CD4-positive, alpha-beta memory T cell (primary cell): ENCODE measurements around the gene SRBD1. TPM values are rescaled to one million over a fixed set of nuclear protein-coding genes. Genes with fewer than 3 reads are reported as not detected.
A peak's percentile ranks its signal among the peaks of the same experiment; 100 is the strongest.

Experiments used
- CTCF ChIA-PET: fragments of 350-600 bp; sonication (Branson Sonifier 250); formaldehyde crosslinking; loops from one replicate; lab custom pipeline; 2021; ENCODE audit warnings: inconsistent platforms; ENCODE audit not compliant: partially characterized antibody; lab: Charles Lee
- POLR2A ChIA-PET: fragments of 350-600 bp; sonication (Branson Sonifier 250); formaldehyde crosslinking; loops from one replicate; lab custom pipeline; 2021; ENCODE audit not compliant: partially characterized antibody; lab: Charles Lee
- DNase-seq, 5 donors: peaks; one replicate each; pipeline versions ENCODE4 v3.0.0 to v3.0.0-alpha.2; 2020 to 2022; ENCODE audit warnings: mixed read lengths in 1 of 5
- H3K27ac ChIP-seq: one replicate; pipeline ENCODE4 v1.7.0; 2013; ENCODE audit warnings: low read depth, low read length
- H3K27me3 ChIP-seq: 2 replicates; pipeline ENCODE4 v1.7.0; 2013; ENCODE audit warnings: mild to moderate bottlenecking, low read length, moderate library complexity; ENCODE audit not compliant: insufficient read depth
- H3K36me3 ChIP-seq: 2 replicates; pipeline ENCODE4 v1.7.0; 2013; ENCODE audit warnings: mild to moderate bottlenecking, low read length, moderate library complexity; ENCODE audit not compliant: insufficient read depth
- H3K4me1 ChIP-seq: 2 replicates; pipeline ENCODE4 v1.7.0; 2013; ENCODE audit warnings: mild to moderate bottlenecking, low read length, moderate library complexity; ENCODE audit not compliant: insufficient read depth
- H3K4me3 ChIP-seq, 2 donors: one replicate each; pipeline ENCODE4 v1.7.0; 2013; ENCODE audit warnings: low read length in 2 of 2, mild to moderate bottlenecking in 1 of 2
- H3K9me3 ChIP-seq, 2 donors: one replicate each; pipeline ENCODE4 v1.7.0; 2013; ENCODE audit warnings: low read length in 2 of 2, control low read depth in 1 of 2; ENCODE audit not compliant: control insufficient read depth in 1 of 2
- H3K27ac Mint-ChIP-seq, 7 donors: one replicate each; pipeline ENCODE4 v1.8.0; 2020 to 2021; ENCODE audit warnings: mixed read lengths in 7 of 7, mild to moderate bottlenecking in 6 of 7, inconsistent platforms in 3 of 7, moderate library complexity in 3 of 7
- H3K27me3 Mint-ChIP-seq, 2 donors: one replicate each; pipeline ENCODE4 v1.8.0; 2020 to 2021; ENCODE audit warnings: mixed read lengths in 2 of 2
- H3K36me3 Mint-ChIP-seq, 2 donors: one replicate each; pipeline ENCODE4 v1.8.0; 2020 to 2021; ENCODE audit warnings: mixed read lengths in 2 of 2, inconsistent platforms in 1 of 2, mild to moderate bottlenecking in 1 of 2
- H3K4me1 Mint-ChIP-seq, 4 donors: one replicate each; pipeline ENCODE4 v1.8.0; 2020 to 2021; ENCODE audit warnings: mixed read lengths in 4 of 4, mild to moderate bottlenecking in 1 of 4
- H3K4me3 Mint-ChIP-seq, 8 donors: one replicate each; pipeline ENCODE4 v1.8.0; 2020 to 2021; ENCODE audit warnings: mixed read lengths in 8 of 8, mild to moderate bottlenecking in 7 of 8, moderate library complexity in 6 of 8, inconsistent platforms in 3 of 8
- H3K9me3 Mint-ChIP-seq, 8 donors: one replicate each; pipeline ENCODE4 v1.8.0; 2020 to 2021; ENCODE audit warnings: mixed read lengths in 8 of 8, mild to moderate bottlenecking in 5 of 8, inconsistent platforms in 3 of 8, moderate library complexity in 1 of 8
- intact Hi-C: fragments of 100-400 bp; cut with micrococcal nuclease; formaldehyde crosslinking; loops from one replicate; pipeline ENCODE4 v1.15.1; 2023
- polyA plus RNA-seq, 2 donors: library from polyadenylated mRNA; unstranded; fragments of 300-500 nt; fragmentation: Illumina TruSeq; gene quantifications; one replicate each; pipeline ENCODE4 v1.2.3, GENCODE V29; 2021
- total RNA-seq, 2 experiments: library from RNA; stranded (reverse); gene quantifications; one replicate each; pipeline ENCODE4 v1.2.3, GENCODE V29; 2021

Gene SRBD1
- total and polyA plus RNA-seq, 4 experiments from 2014 or later = 10.0 to 23.7 (median 17.3) TPM

- CTCF ChIA-PET = interaction anchor here (1.4 to 2.0 kb wide), 6 partner anchors 10 to 128 kb away, joined by 3 to 28 read pairs (median 6); no protein-coding TSS in a partner anchor
- Mint-ChIP-seq H3K9me3 (peaks cover 0 to 2% (median 0%) of the 10 kb centered on the region in 8 donors), H3K4me1 (peaks cover 20 to 38% (median 27%) of the 10 kb centered on the region in 4 donors), H3K4me3 (peak overlapping the region; percentile 91 to 98 (median 97)), H3K36me3 (peaks cover 4 to 20% of the 10 kb centered on the region in 2 donors), H3K27me3 (peaks cover 1 to 2% of the 10 kb centered on the region in 2 donors), H3K27ac (peak overlapping the region; percentile 87 to 99 (median 98))
- peak overlapping the region; percentile 65 to 85 for H3K4me3 ChIP-seq
- H3K4me1 ChIP-seq = peaks cover 21% of the 10 kb centered on the region
- peak overlapping the region; percentile 71 for H3K27ac ChIP-seq
- POLR2A ChIA-PET = interaction anchor here (0.5 to 3.2 kb wide), 8 partner anchors 8 to 818 kb away, joined by 3 to 22 read pairs (median 4); partner anchors contain the start of gene SRBD1
- H3K27me3 ChIP-seq = no peaks in the 10 kb centered on the region
- intact Hi-C loops = loop anchor here (1.0 to 5.0 kb wide), 3 partner anchors 40 to 646 kb away; partner anchors contain the start of genes EPAS1 and SRBD1
- DNase-seq = peak; percentile 96 to 97 (median 97)
- no peaks in the 10 kb centered on the region for H3K9me3 ChIP-seq
- H3K36me3 ChIP-seq = no peaks in the 10 kb centered on the region
Observed at GRCh38 chr2:45650851-45651414, 39.9 kb upstream of the SRBD1 start.

DNA sequence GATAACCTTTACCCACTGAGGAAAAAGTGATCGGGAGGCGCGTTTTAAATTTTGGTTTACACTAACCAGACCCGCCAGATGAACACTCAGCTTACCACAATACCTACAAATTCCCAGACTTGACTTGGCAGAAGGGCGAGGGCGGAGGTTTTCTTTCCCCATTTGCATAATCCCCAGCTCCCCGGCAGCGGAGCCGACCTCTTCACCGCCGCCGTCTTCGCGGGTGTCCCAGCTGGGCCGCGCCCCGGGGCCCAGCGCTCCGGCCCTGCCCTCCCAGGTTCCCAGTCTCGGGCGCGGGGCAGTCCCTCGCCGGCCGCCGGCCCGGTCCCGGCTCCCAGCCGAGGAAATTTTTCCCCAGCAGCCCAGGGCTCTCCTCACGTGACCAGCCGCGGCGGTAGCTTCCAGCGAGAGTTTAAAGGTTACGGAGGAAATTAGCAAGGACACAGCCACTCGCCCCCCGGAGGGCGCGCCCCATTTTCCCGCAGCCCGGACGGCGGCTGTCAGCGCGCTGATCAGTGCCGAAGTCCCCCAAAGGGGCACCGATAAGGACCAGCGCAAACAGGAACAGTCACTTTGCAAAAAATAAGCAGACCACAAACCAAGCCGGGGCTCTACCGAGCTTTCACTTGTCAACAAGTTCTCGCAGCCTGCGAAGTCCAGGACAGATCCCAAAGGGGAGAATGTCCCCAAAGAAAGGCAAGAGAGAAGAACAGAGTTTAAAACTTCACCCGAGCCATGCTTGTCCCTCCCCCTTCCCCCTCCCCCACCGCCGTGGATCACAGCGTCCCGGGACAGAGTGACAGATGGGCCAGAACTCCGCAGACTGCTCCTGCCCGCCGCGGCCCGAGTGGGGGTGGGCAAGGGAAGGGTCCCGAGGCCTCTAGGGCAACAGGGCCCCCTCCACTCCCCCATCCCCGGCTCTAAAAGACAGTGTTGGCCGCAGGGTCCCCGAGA lies 39.1 kb upstream of the SRBD1 start:
- CTCF ChIA-PET = interaction anchor here (0.6 to 2.0 kb wide), 7 partner anchors 9 to 220 kb away, joined by 3 to 28 read pairs (median 3); no protein-coding TSS in a partner anchor
- DNase-seq = peak in 3 of 5 donors; percentile 52 to 72 (median 57)
- Mint-ChIP-seq H3K4me1 (peaks cover 20 to 38% (median 27%) of the 10 kb centered on the region in 4 donors), H3K27ac (peak overlapping the region; percentile 87 to 95 (median 92)), H3K27me3 (peaks cover 1 to 2% of the 10 kb centered on the region in 2 donors), H3K36me3 (peaks cover 4 to 20% of the 10 kb centered on the region in 2 donors), H3K4me3 (peak overlapping the region; percentile 90 to 98 (median 96)), H3K9me3 (peaks cover 0 to 2% (median 0%) of the 10 kb centered on the region in 8 donors)
- no peaks in the 10 kb centered on the region for H3K27me3 ChIP-seq
- H3K36me3 ChIP-seq = no peaks in the 10 kb centered on the region
- H3K4me1 ChIP-seq = peaks cover 21% of the 10 kb centered on the region
- POLR2A ChIA-PET = interaction anchor here (0.5 to 3.2 kb wide), 8 partner anchors 9 to 819 kb away, joined by 3 to 22 read pairs (median 4); partner anchors contain the start of gene SRBD1
- H3K4me3 ChIP-seq = peak overlapping the region; percentile 65 to 85
- intact Hi-C loops = loop anchor here (2.0 to 5.0 kb wide), 2 partner anchors 83 to 647 kb away; partner anchors contain the start of gene EPAS1
- peak overlapping the region; percentile 71 for H3K27ac ChIP-seq
- H3K9me3 ChIP-seq = no peaks in the 10 kb centered on the region

DNA sequence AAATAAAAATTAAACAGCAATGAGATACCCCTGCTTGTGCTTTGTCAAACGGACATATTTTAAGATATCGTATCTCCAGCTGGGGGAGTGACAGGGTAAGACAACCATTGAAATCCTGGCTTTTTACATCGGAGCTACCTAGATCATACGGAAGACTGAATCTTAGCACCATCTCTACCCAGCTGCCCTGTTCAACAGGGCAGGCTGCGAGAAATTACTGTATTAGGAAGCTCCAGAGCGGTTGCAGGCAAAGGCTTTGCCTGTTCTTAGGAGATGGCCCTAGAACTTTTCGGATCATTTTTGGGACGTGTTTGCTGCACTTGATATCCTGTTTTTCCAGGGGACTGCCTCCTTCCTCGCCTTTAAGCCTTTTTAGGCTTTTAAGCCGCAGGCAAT lies 38.4 kb upstream of the SRBD1 start:
- peak overlapping the region; percentile 84 to 98 (median 94) for H3K4me3 Mint-ChIP-seq
- H3K4me1 Mint-ChIP-seq = peaks cover 20 to 38% (median 27%) of the 10 kb centered on the region in 4 donors
- ChIA-PET POLR2A (interaction anchor here (1.5 to 3.2 kb wide), 4 partner anchors 12 to 129 kb away, joined by 4 to 22 read pairs (median 12); partner anchors contain the start of gene SRBD1), CTCF (interaction anchor here (1.0 to 2.0 kb wide), 6 partner anchors 8 to 130 kb away, joined by 3 to 28 read pairs (median 4); no protein-coding TSS in a partner anchor)
- H3K9me3 Mint-ChIP-seq = peaks cover 0 to 2% (median 0%) of the 10 kb centered on the region in 8 donors
- H3K4me3 ChIP-seq = peak overlapping the region; percentile 65 to 85
- peaks cover 4 to 20% of the 10 kb centered on the region in 2 donors for H3K36me3 Mint-ChIP-seq
- H3K4me1 ChIP-seq = peaks cover 21% of the 10 kb centered on the region
- H3K27me3 ChIP-seq = no peaks in the 10 kb centered on the region
- no peaks in the 10 kb centered on the region for H3K9me3 ChIP-seq
- intact Hi-C loops = no loop called here
- H3K27ac ChIP-seq = peak overlapping the region; percentile 71
- H3K27ac Mint-ChIP-seq = peak overlapping the region; percentile 74 to 94 (median 87)
- H3K27me3 Mint-ChIP-seq = peaks cover 1 to 2% of the 10 kb centered on the region in 2 donors
- no peak for DNase-seq
- H3K36me3 ChIP-seq = no peaks in the 10 kb centered on the region

- no peak for DNase-seq
- H3K4me1 Mint-ChIP-seq = peaks cover 15 to 30% (median 25%) of the 10 kb centered on the region in 4 donors
- no peak overlapping the region for H3K27ac Mint-ChIP-seq
- Histone ChIP-seq H3K27me3 (no peaks in the 10 kb centered on the region), H3K4me1 (peaks cover 24% of the 10 kb centered on the region), H3K9me3 (no peaks in the 10 kb centered on the region), H3K27ac (no peak overlapping the region), H3K4me3 (no peak overlapping the region), H3K36me3 (no peaks in the 10 kb centered on the region)
- peak overlapping the region in 4 of 8 donors; percentile 7 to 41 (median 27) for H3K4me3 Mint-ChIP-seq
- peaks cover 4 to 20% of the 10 kb centered on the region in 2 donors for H3K36me3 Mint-ChIP-seq
- peaks cover 1 to 5% of the 10 kb centered on the region in 2 donors for H3K27me3 Mint-ChIP-seq
- POLR2A ChIA-PET = no interaction called here
- H3K9me3 Mint-ChIP-seq = peaks cover 0 to 2% (median 0%) of the 10 kb centered on the region in 8 donors
- CTCF ChIA-PET = interaction anchor here (11.1 kb wide), 1 partner anchor 132 kb away, joined by 279 read pairs; no protein-coding TSS in a partner anchor
- intact Hi-C loops = no loop called here
Observed at GRCh38 chr2:45648636-45649035, 37.6 kb upstream of the SRBD1 start.

GRCh38 chr2:45647986-45648520 lies 37.0 kb upstream of the SRBD1 start:
- Mint-ChIP-seq H3K27ac (peak overlapping the region in 4 of 7 donors; percentile 9 to 72 (median 22)), H3K9me3 (peaks cover 0 to 2% (median 0%) of the 10 kb centered on the region in 8 donors), H3K36me3 (peaks cover 4 to 20% of the 10 kb centered on the region in 2 donors), H3K27me3 (peaks cover 1 to 8% of the 10 kb centered on the region in 2 donors), H3K4me3 (peak overlapping the region in 2 of 8 donors; percentile 26 to 40), H3K4me1 (peaks cover 12 to 27% (median 22%) of the 10 kb centered on the region in 4 donors)
- ChIA-PET CTCF (interaction anchor here (11.1 kb wide), 1 partner anchor 132 kb away, joined by 279 read pairs; no protein-coding TSS in a partner anchor), POLR2A (no interaction called here)
- no peaks in the 10 kb centered on the region for H3K9me3 ChIP-seq
- DNase-seq = no peak
- no peak overlapping the region for H3K4me3 ChIP-seq
- H3K36me3 ChIP-seq = no peaks in the 10 kb centered on the region
- no peak overlapping the region for H3K27ac ChIP-seq
- H3K27me3 ChIP-seq = peaks cover under 1% of the 10 kb centered on the region
- H3K4me1 ChIP-seq = peaks cover 23% of the 10 kb centered on the region
- intact Hi-C loops = no loop called here

GRCh38 chr2:45647356-45647755 lies 36.3 kb upstream of the SRBD1 start:
- ChIA-PET POLR2A (interaction anchor here (2.0 kb wide), 1 partner anchor 140 kb away, joined by 4 read pairs; no protein-coding TSS in a partner anchor), CTCF (interaction anchor here (2.0 to 11.1 kb wide), 2 partner anchors 13 to 133 kb away, joined by 6 to 279 read pairs; no protein-coding TSS in a partner anchor)
- peaks cover 6 to 20% (median 15%) of the 10 kb centered on the region in 4 donors for H3K4me1 Mint-ChIP-seq
- H3K27me3 Mint-ChIP-seq = peaks cover 1 to 9% of the 10 kb centered on the region in 2 donors
- H3K27me3 ChIP-seq = peaks cover 8% of the 10 kb centered on the region
- H3K4me1 ChIP-seq = peaks cover 17% of the 10 kb centered on the region
- H3K4me3 ChIP-seq = no peak overlapping the region
- no peak for DNase-seq
- intact Hi-C loops = no loop called here
- no peaks in the 10 kb centered on the region for H3K36me3 ChIP-seq
- H3K36me3 Mint-ChIP-seq = peaks cover 4 to 16% of the 10 kb centered on the region in 2 donors
- H3K4me3 Mint-ChIP-seq = peak overlapping the region in 1 of 8 donors; percentile 26
- no peaks in the 10 kb centered on the region for H3K9me3 ChIP-seq
- H3K27ac Mint-ChIP-seq = peak overlapping the region in 2 of 7 donors; percentile 9 to 67
- H3K27ac ChIP-seq = no peak overlapping the region
- peaks cover 0 to 2% (median 0%) of the 10 kb centered on the region in 8 donors for H3K9me3 Mint-ChIP-seq
